ENCODE data around the gene EIF1. TPM values are rescaled to one million over a fixed set of nuclear protein-coding genes. Genes with fewer than 3 reads are reported as not detected.
A peak's percentile ranks its signal among the peaks of the same experiment; 100 is the strongest.

Gene EIF1
- total RNA-seq, 2 donors from 2014 or later, result 99.5 to 120 TPM

DNA sequence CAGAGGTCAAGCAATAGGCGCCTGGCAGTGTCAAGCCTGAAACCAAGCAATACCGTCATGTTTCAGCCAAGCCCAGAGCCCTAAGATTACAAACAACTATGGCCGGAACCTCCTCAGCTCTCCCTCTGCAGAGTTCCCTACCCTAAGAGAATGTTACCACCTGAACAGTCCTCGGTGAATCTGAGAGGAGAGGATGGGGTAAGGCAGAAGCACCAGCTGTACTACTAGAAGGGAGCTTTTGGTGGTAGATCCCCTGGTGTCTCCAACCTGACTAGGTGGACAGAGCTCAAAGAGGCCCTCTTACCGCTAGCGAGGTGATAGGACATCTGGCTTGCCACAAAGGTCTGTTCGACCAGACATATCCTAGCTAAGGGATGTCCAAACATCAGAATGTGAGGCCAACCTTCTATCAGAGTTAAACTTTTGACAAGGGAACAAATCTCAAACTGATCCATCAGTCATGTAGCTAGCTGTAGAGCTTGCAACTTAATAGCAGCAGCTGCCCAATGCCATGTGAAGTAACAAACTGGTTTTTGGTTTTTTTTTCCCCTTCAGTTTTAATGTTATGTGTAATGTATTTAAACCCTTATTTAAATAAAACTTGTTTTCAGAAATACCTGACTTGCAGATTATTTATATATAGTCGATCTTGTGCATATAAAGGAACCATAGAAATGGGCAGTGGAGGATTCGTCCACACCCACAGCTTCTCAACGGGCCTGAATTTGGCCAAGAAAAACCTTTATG is 2.5 kb downstream of the EIF1 start:
- peaks cover 31 to 39% of the 10 kb centered on the region in 2 donors for H3K36me3 ChIP-seq (replicated peaks in 1 of 2; ENCODE audit: insufficient read depth in 1 of 2, low read depth in 2 of 2)
- no peak overlapping the region for H3K4me3 ChIP-seq
- no peaks in the 10 kb centered on the region for H3K9me3 ChIP-seq
- H3K27me3 ChIP-seq, result no peaks in the 10 kb centered on the region
- peaks cover 39% of the 10 kb centered on the region for H3K4me1 ChIP-seq
- 56 to 66% methylated on average over 8 to 10 of the region's 10 CpGs for WGBS, 2 donors
- TF ChIP-seq, protein P1, sequence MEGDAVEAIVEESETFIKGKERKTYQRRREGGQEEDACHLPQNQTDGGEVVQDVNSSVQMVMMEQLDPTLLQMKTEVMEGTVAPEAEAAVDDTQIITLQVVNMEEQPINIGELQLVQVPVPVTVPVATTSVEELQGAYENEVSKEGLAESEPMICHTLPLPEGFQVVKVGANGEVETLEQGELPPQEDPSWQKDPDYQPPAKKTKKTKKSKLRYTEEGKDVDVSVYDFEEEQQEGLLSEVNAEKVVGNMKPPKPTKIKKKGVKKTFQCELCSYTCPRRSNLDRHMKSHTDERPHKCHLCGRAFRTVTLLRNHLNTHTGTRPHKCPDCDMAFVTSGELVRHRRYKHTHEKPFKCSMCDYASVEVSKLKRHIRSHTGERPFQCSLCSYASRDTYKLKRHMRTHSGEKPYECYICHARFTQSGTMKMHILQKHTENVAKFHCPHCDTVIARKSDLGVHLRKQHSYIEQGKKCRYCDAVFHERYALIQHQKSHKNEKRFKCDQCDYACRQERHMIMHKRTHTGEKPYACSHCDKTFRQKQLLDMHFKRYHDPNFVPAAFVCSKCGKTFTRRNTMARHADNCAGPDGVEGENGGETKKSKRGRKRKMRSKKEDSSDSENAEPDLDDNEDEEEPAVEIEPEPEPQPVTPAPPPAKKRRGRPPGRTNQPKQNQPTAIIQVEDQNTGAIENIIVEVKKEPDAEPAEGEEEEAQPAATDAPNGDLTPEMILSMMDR (IDR thresholded peaks at IDR 0.05), result no peak
- TF ChIP-seq POLR2A (IDR thresholded peaks at IDR 0.05), result no peak
- H3K27ac ChIP-seq, result peak overlapping the region in 3 of 4 donors; percentile 2 to 100 (median 23)
- no peak for DNase-seq
- ATAC-seq, result no peak
- intact Hi-C loops (cut with DNase I), result no loop called here

DNA sequence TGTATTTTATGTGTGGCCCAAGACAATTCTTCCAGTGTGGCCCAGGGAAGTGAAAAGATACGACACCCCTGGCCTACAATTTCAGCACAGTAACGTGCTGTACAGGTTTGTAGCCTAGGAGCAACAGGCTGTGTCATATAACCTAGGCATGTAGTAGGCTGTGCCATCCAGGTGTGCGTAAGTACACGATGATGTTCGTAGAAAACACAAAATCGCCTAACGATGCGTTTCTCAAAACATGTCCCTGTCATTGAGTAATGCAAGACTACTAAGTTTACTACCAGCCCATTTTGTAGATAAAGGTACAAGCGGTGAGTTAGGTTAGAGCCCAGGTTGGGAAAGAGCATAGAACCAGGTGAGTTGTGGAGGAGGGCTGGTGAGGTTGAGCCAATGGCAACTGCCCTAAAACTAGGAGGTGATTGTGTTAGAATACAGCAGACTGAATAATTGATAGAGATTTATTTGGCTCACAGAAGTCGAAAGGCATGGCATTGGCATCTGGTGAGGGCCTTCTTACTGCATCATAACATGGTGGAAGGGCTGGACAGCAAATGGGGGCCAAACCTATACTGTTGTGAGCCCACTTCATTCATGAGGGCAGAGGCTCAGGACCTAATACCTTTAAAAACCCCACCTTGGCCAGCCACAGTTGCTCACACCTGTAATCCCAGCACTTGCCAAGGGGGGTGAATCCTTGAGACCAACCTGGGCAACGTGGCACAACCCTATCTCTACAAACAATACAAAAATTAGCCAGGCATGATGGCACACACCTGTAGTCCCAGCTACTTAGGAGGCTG is 4.2 kb downstream of the EIF1 start:
- TF ChIP-seq, protein P1 (IDR thresholded peaks at IDR 0.05), result no peak
- TF ChIP-seq POLR2A (IDR thresholded peaks at IDR 0.05), result peak in 2 of 3 donors; percentile 8 to 39
- DNase-seq (no peak), ATAC-seq (no peak)
- 80 to 81% methylated on average over 11 of the region's 11 CpGs for WGBS, 2 donors
- Histone ChIP-seq H3K27ac (no peak overlapping the region), H3K4me1 (peaks cover 48% of the 10 kb centered on the region), H3K27me3 (no peaks in the 10 kb centered on the region), H3K4me3 (no peak overlapping the region), H3K9me3 (no peaks in the 10 kb centered on the region), H3K36me3 (replicated peaks in 1 of 2; ENCODE audit: insufficient read depth in 1 of 2, low read depth in 2 of 2) (peaks cover 31 to 39% of the 10 kb centered on the region in 2 donors)
- intact Hi-C loops (cut with DNase I), result no loop called here

DNA sequence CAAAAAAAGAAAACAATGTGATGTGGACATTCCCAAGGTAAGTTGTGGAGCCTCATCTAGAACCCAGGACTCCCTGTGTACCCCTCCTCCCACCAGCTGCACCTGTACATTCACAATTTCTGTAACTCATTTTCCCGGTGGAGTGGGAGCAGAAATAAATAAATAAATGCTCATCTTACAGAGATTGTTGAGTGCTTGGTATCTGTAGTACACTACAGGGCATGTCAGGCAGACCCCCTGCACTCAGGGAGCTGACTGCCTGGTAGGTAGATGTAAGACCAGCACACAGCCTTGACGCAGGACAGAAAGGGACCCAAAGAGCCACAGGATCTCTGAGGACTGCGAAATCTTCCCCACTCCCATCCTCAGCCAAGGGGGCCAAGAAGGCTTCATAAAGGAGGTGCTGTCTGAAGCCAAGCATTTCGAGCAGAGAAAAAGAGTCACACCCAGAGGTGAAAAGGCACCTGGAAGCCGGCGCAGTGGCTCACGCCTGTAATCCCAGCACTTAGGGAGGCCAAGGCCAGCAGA is 6.5 kb downstream of the EIF1 start:
- DNase-seq, result no peak
- Histone ChIP-seq H3K4me3 (no peak overlapping the region), H3K36me3 (replicated peaks in 1 of 2; ENCODE audit: insufficient read depth in 1 of 2, low read depth in 2 of 2) (peaks cover 25 to 35% of the 10 kb centered on the region in 2 donors), H3K27me3 (no peaks in the 10 kb centered on the region), H3K27ac (no peak overlapping the region), H3K9me3 (no peaks in the 10 kb centered on the region), H3K4me1 (peaks cover 39% of the 10 kb centered on the region)
- no peak for ATAC-seq
- WGBS, 2 donors, result 63 to 64% methylated on average over 7 of the region's 7 CpGs
- TF ChIP-seq POLR2A (IDR thresholded peaks at IDR 0.05), result no peak
- TF ChIP-seq, protein P1 (IDR thresholded peaks at IDR 0.05), result no peak
- intact Hi-C loops (cut with DNase I), result no loop called here

GRCh38 chr17:41695954-41696757 is 7.5 kb downstream of the EIF1 start:
- Histone ChIP-seq H3K27ac (peak overlapping the region in 1 of 4 donors; percentile 31), H3K4me1 (peaks cover 29% of the 10 kb centered on the region), H3K27me3 (no peaks in the 10 kb centered on the region), H3K36me3 (replicated peaks in 1 of 2; ENCODE audit: insufficient read depth in 1 of 2, low read depth in 2 of 2) (peaks cover 15 to 25% of the 10 kb centered on the region in 2 donors), H3K4me3 (no peak overlapping the region), H3K9me3 (no peaks in the 10 kb centered on the region)
- TF ChIP-seq POLR2A (IDR thresholded peaks at IDR 0.05), result no peak
- TF ChIP-seq, protein P1 (IDR thresholded peaks at IDR 0.05), result peak; percentile 67 to 84 (median 72)
- DNase-seq, result peak; percentile 43 to 70 (median 59)
- intact Hi-C loops (cut with DNase I), result no loop called here
- peak; percentile 65 for ATAC-seq
- 38 to 40% methylated on average over 11 of the region's 11 CpGs for WGBS, 2 donors
